ENCODE data around the gene TMEM8B.

TMEM8B gene

DNA sequence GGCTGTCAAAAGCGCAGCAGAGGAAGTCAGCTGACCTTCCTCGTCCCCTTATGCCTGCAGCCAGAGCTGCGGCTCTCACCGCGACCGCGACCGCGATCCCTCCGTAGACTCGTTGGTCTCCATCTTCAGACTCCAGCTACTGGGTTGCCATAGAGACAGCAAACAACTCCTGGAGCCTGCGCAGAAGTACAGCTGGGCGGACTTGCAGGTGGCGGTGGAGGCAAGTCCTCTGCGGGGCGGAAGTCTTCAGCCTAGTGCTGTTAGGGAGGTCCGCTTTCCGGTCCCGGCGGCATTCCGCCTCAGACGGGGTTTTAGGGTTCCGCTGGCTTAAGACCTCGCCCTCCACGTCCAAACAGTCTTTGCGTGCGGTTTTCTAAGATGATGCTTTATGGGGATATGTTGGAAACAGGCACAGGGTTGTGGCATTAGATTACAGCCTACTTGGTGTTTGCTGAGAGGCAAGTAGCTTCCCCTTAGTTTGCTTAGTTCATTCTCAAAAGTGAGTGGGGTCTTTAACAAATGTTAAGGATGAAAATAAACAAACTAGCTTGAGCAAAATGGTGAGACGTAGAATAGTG, 16.9 kb upstream of the TMEM8B start, which contains the start of gene SPAG8:
Gene SPAG8, minus strand, starts transcription at position 238 of the 578 bp plus-strand sequence. Its CDS starts 115 bp downstream, at position 123.
- peak; percentile 87 for DNase-seq (ENCODE audit: low spot score)

DNA sequence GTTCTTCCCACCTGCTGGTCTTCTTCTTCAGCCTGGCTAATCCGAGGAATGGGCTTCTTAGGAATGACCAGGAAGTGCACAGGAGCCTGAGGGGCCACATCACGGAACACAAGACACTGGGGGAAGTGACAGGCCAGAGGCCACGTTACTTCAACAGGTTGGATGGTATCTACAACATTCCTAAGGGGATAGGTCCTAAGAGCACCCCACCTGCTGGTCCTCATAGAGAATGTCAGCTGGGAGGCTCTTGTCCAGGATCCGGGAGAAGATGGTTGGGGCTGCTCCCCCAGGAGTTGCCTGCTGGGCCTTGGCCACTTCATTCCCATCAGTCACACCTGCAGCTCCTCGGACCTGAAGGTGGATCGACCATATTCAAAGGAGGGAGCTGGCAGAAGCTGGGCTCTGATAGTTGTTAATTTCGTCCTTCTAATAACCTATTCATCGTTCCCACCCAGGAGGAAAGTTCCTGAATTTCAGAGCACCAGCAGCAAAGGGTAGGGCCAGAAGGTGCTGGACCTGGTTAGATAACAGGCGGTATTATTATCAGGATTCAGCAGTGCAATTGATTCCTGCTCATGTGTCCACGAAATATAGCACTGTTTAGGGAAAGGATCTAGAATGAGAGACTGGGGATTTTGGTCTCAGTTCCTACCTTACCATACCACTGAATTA, 15.5 kb upstream of the TMEM8B start:
- peak; percentile 45 for DNase-seq (ENCODE audit: low spot score)

DNA sequence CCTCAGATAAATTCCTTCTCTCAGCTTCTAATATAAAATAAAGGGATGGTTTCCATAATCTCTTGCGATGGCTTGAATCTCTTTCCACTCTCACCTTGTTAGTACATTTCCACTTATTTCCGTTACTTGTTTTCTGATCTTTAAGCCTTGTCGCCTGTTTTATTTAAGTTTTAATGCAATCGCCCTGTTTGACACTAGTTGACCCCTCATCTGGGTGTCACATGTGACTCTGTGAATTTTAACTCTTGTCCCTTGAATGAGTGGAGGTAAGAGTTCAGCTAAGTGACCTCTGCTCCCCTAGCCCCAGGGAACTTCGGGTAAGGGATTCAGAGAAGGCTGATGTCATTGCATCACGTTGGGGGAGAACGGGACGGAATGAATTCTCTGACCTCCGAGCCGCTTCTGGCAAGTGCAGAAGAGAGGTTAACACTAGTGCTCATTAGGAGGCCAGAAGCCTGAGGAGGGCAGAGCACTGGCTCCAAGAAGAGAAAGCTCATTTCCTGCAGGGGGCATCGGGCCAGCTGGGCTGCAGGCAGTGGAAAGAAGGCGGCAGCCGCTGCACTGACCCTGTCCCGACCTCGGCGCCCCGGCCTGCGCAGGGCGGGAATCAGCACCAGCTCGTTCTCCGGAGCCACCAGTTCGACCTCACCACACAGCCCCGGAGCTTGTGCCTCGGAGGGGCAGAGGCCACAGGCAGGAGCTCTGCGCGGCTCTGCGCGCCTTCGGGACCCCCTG, 14.8 kb upstream of the TMEM8B start:
- peak; percentile 82 for DNase-seq (ENCODE audit: low spot score)

DNA sequence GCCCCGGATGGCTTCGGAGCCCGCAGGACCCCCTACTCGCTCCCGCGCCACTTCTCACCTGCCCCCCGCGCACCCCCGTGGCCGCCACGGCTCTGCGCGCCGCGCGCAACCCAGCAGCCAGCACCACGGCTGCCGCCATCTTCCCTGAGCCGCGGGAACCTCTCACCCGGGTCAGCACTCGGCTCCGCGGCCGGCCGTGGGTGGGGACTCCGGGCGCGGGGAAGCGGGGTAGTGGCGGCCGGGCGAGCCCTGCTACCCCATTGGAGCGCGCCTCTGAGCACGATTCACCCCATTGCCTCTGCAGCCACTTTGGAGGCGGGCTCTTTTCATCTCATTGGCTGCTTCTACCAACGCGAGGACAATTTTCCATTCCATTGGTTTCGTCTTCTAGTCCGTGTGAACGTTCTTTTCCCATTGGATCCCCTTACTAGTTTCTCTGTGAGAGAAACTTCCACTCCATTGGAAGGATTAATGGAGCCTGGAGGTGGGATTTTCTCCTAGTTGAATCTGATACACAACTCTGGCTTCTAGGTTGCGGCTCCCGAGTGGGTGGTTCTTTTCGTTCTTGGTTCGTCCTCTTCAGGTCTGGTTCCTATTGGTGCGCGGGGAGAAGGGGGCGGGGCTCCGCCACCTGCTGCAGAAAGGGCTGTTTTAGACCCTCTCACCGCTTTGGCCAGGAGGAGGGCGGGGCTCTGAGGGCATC, 14.0 kb upstream of the TMEM8B start, which contains the start of gene HINT2:
Gene HINT2, minus strand, starts transcription at position 202 of the 703 bp plus-strand sequence. Its CDS starts 63 bp downstream, at position 139.
- DNase-seq (ENCODE audit: low spot score): peak; percentile 92

DNA sequence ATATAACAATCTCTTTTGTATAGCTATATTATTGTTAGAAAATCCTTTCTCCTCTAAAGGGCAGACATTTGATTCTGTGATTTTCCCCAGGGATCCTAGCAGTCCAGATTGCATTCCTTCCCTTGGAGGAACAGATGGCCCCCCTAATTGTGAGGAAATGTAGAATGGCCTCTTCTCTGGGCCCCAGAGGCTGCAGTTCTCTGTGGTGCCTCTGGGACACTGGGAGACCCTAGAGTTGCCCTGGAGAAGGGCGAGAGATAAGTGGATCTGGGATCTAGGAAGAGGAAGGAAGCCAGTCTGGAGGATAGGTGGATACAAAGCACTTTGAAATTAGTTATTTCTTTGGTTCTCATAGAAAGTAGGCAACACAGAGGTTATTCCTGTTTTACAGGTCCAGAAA, 12.3 kb upstream of the TMEM8B start:
- DNase-seq (ENCODE audit: low spot score): no peak

DNA sequence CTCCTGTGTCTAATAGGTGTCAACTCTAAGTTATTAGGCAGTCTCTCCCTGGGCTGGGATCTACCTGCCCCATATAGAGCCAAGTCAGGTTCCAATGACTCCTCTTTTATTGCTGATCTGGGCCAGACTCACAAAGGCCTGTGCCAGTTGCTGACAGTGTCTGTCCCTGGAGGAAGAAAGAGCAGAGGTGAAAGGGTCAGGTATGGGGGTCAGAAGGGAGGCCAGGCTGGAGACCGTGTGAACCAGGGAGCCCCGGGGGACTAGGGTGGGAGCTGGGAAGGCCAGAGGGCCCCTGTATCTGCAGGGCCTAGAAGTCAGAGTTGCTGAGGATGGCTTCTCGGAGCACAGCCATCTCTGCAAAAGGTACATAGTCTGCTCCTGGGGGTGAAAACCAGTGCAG, 10.7 kb upstream of the TMEM8B start:
- no peak for DNase-seq (ENCODE audit: low spot score)

DNA sequence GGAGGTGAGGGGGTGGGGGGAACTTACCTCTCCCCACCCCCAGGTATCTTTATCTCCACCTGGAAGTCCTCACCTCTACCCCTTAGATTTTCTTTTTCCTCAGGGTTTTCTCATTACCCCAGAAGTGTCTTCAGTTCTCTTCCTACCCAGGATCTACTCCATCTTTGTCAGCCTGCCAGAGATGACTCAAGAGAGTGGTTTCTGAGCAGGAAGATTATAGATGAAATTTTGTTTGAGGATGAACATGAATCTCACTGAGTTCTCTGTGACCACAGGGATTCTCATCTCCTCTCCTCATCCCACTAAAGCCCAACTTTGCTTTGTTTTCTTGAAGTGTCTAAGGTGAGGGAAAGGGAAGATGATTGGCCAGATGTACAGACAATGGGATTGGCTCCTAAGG, 9.0 kb upstream of the TMEM8B start:
- no peak for DNase-seq (ENCODE audit: low spot score)

DNA sequence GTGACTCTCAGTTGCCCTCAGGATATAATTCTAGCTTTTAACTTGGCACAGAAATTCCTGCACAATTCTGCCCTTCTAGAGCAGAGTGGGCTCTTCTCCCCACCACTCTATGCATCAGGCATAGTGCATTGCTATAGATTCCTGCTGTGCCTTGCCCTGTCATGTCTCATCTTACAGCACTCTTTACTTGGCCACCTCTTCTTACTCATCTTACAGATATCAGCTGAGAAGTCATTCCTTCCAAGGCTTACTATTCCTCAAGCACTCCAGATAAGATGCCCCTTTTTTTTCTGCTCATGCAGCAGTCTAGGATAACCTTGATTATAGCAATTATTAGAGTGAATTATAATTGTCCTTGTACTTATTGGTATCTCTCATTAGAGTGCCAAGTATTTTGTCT, 6.1 kb upstream of the TMEM8B start:
- no peak for DNase-seq (ENCODE audit: low spot score)

DNA sequence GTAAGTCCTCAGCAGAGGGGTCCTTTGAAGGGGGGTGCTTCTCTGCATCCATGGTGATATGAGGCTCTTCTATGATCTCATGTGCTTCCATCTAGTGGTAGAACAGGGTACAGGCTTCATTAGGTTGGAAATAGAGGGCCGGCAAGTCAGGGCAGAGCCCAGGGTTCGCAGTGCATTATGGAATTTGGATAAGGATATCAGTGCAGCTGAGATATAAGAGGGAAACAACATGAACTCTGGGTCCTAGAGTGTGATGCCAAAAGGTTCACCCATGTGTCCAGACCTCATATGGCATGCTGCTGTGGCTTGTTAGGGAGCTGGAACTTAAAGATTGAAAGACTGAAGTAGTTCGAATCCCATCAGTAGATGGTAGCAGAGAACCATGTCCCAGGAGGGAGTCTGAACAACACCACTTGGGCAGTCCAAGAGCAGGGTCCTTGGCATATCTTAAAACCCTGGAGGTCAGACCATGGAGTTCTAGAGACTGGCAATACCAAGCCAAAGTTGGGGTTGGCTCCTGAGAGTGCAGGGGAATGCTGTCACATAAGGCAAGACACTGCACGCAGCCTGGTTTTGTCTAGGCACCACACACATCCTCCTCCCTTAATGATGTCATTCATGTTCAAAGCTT, 2.8 kb upstream of the TMEM8B start:
- DNase-seq (ENCODE audit: low spot score): no peak

DNA sequence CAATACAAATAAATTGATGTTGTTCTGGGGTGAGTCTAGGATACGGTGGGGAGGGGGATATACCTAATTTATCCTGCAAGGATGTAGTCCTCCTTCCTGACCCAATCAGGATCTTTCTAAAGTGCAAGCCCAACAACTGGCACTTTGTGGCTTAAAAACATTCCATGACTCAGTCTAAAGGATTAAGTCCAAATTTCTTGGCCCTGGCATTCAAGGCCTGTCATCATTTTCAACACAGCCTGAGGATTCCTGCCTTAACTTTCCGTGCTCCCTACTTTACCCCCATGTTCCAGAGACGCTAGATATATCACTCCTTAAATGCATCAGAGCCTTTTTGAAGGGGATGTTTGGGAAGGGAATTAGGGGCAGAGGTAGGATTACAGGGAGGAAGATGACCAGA, 1.5 kb upstream of the TMEM8B start:
- no peak for DNase-seq (ENCODE audit: low spot score)

DNA sequence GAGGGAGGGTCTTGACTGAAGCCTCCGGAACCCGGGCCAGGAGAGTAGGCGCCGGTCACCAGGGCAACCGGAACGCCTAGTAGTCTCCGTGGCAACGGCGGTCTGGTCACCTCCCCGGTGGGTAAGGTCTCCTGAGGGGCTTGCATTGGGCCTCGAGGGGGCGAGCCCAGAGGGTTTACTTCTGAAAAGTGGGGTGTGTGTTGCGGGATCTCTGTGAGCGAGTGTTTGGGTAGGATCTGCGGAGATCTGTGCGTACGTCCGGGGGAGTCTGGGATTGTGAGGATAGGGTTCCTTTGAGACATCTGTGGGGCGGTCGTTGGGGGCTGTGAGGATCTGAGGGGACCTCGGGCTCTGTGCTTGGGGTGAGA, 328 bp upstream of the TMEM8B start, which contains the start of gene FAM221B:
Gene FAM221B, minus strand, starts transcription at position 17 of the 368 bp plus-strand sequence. CDS start 2,571 bp downstream, outside the sequence.
- DNase-seq (ENCODE audit: low spot score): no peak

DNA sequence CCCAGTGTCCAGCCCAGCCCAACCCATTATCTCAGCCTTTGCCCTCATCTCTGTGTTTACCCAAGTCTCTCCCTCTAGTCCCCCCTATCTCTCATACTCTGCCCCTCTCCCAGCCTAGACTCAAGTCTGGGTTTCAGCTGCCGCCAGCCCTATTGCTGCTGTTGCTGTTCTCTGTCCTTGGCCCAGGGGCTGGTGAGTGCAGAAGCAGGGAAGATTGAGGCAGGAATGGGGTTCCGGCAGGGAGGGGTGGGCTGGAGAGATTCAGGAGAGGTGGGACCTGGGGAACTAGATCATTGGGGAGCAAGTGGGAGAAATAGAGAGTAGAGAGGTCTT, 702 bp downstream of the TMEM8B start:
- DNase-seq (ENCODE audit: low spot score): no peak

DNA sequence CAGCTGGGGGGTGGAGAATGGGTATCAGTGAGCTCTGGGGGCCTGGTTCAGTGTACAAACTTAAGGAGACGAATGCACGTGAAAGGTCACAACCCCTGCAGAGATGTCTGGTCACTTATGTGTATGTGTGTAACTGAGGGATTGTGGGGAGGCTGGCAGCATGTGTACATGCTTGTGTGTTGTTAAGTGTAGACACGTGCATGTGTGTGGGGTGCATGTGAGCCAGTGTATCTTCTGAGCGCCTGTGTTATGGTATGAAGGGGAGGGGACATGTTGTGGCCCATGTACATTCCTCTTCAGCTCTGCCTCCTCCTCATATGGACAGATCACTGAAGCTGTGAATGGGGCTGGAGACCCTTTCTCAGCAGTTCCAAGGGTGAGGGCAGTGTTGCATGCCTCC, 2.0 kb downstream of the TMEM8B start:
- DNase-seq (ENCODE audit: low spot score): no peak

DNA sequence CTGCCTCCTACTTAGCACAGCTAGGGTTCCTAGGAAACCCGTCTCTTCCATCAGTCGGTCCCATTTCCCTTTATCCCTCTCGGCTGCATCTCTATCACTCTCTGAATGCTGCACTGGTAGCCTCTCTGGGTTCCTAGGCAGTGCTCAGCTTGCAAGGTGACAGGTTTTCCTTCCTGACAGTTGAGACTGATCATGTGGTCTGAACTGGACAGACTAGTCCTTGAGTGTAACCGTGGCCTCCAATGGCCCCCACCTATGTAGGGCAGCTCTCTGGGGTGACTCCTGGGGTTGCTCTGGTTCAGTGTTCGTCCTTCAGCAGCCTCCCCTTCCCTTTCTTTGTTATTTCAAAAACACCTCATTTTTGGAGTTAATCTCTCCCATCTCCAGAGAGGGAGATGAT, 3.8 kb downstream of the TMEM8B start:
- no peak for DNase-seq (ENCODE audit: low spot score)

DNA sequence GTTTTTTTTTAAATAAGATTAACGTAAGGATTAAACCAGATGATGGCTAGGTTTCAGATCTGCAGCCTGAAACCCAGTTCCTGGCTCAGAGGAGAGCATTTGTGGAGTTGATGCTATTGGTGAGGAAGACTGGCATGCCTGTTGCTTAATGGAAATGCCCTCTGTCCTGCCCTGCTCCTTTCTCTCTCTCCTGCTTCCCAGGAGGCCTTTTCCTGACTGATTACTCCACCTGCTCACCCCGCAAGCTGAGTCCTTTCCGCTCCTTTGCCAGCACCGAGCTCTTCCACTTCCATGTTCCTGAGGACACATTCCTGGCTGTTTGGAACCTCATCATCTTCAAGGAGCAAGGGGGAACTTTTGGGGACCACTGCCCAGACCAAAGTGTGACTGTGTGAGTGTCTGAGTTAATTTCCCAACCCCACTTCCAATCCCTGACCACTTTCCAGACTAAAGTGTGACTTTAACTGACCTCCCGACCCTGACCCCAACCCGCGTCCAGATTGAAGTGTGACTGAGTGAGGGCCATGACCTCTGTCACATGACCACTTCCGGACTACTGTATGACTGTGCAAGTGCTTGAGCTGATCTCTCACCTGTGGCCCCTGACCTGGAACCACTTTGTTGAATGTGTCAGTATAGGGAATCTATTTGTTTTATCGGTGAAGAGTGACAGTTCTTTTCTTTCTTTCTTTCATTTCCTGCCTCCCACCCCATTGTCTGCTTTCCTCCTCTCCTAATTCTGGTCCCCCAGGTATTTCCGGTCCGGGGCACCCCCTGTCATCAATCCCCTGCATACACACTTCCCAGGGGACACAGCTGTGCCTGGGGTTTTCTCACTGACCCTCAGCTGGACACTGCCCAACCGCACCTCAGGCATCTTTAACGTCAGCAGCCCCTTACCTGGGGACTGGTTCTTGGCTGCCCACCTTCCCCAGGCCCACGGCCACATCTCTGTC, 5.5 kb downstream of the TMEM8B start:
- no peak for DNase-seq (ENCODE audit: low spot score)

DNA sequence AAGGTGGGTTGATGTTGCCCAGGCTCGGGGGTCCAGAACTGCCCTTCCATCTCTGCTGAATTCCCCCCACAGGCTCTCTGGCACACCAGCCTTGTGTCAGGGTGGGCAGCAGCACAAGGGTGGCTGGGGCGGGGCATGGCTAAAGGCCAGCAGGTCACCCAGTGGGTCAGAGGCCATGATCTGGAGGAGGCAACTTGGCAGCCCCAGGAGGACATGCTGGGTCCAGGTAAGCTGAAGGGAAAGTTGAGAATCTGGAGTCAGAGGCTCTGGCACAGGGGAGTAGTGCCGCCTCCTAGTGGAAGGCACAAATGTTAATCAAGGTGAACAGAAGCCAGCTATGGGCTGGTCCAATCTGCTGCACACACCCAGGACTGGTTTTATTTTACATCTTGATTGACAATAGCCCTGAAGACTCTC, 6.2 kb downstream of the TMEM8B start:
- DNase-seq (ENCODE audit: low spot score): no peak

DNA sequence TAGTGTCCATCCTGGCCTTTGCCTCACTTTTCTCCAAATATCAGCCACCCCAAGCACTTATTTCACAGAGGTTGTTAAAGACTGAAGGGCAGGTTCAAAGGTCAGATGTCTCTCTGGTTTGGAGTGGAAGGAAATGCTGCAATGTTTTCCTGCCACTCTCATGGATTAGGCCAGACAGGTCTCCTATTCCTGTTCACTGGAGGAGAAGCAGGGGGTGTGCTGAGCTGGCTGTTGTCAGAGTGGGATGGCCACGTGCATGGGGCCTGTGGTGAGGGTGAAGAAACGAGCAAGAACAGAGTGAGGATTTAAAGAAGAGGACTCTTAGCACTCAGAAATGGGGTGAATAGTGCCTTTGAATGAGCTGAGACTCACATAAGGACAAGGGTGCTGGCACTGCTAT, 6.7 kb downstream of the TMEM8B start:
- peak; percentile 52 for DNase-seq (ENCODE audit: low spot score)

DNA sequence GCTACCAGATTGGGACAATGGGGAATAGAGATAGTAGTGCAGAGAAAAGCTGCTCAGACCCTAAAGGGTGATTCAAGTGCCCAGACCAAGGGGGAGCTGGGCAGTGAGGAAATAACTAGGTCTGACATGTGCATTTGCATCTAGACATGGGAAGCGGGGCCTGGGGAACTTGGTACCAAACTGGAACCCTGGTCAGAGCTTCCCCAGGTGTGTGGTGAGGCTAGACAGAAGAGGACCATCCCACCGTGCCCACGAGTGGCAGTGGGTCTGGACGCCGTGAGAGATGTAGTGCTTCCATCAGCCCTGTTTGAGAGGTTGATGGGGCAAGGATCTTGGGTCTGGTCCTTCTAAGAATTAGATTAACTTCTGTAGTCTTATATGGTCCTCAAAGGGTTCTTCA, 7.6 kb downstream of the TMEM8B start:
- DNase-seq (ENCODE audit: low spot score): no peak

DNA sequence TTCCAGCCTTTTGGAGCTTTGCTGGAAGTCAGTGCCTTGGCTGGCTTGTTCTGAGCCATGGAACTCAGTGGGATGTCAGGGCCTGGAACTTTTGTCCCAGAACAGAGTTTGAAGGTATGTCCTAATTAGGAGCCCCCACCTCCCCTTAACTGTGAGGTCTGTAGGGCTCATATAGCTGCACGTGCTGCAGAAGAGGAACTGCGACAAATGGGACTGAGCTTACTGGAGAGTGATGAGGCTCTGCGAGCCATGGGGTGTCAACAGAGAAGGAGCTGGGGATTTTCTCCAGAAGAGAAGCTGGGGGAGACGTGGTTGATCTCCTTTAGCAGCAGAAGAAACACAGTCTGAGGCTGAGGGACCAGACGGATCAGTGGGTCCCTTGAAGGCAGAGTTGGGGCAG, 10.9 kb downstream of the TMEM8B start:
- no peak for DNase-seq (ENCODE audit: low spot score)

DNA sequence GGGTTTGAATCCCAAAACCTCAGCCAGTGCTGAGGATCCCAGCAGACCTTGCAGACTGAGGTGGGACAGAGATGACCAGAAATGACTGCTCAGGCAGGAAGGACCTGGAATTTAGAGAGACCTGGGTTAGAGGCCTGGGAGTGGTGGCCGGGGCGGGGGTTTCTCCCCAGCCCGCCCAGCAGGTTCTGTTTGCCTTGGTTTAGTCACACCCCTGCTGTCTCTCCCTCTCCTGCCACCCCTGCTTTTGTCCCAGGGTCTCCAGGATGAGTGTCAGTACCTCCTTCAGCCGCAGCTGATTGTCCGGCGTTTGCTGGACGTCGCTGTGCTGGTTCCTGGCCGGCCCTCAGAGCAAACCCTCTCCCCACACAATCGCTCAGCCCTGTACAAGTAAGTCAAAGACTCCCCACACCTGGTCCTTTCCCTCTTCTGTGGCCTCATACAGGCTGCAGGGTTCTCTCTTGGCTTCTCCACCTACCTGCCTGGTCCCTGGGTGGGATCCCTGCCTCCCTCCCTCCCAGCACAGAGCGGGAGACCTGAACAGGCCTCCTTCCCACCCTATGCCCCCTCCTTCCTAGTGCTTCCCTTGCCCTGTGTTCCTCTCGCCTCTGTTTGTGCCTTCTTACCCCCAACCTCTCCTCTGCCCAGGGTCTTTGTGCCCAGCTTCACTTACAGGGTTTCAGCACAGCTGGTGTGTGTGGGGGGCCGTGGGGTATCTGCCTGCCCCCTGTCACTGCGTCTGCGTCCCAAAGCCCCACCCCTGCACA, 12.0 kb downstream of the TMEM8B start:
- no peak for DNase-seq (ENCODE audit: low spot score)

DNA sequence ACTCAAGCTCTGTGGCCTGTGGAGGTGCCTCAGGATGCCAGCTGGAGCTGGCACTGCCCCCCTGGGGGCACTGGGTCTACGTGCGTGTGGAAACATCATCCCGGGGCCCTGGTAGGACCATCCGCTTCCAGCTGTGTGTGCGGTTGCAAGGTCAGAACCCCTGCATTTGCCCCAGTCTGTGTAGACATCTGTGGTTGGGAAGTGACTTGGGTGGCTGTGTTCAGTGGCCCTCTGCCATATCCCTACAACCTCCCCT, 12.5 kb downstream of the TMEM8B start:
- DNase-seq (ENCODE audit: low spot score): no peak

Data from HuH-7.5 (cell line).